ENCODE measurements around the gene DAZAP1. TPM values are rescaled to one million over a fixed set of nuclear protein-coding genes. Genes with fewer than 3 reads are reported as not detected.

The DAZAP1 gene
- total RNA-seq, 2 donors from 2014 or later, result 154 to 179 TPM

DNA sequence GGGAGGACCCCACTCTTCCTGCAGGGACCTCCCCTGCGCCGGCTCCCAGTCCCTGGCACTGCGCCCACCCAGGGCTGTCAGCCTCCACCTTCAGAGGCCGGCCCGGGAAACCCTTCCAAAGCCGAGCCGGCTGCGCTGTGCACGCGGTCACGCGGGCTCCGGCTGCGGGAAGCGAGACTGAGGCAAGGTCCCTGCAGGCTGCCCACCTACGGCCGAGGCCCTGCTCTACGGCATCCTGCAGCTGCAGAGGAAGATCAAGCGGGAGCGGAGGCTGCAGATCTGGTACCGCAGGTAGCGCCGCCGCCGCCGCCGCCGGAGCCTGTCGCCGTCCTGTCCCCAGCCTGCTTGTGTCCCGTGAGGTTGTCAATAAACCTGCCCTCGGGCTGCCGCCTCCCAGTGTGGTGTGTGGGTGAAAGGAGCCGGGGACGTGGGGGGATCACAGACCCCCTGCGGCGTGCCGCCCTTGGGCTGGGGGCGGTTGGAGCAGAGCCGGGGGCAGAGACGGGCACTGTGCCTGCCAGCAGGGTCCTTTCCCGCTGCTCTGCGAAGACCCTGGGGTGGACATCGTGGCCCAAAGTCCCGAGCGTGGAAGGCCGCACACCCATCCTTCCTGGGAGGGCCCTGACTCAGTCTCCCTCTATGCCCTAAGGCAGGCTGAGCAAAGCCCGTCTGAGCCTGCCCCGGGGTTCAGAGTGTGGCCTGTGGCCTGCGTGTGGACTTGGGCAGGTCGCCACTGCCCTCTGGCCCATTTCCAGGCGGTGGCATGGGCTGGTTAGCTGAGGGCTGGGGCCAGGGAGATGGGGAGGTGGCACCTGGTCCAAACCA is 12.0 kb upstream of the DAZAP1 start:
- no peak for TF ChIP-seq CTCF (conservative IDR thresholded peaks at IDR 0.05)
- WGBS, 2 experiments (ENCODE audit: insufficient coverage in 1 of 2, insufficient read length in 1 of 2), result 94 to 96% methylated on average over 27 to 52 of the region's 52 CpGs
- H3K27ac Mint-ChIP-seq, result no peak overlapping the region

DNA sequence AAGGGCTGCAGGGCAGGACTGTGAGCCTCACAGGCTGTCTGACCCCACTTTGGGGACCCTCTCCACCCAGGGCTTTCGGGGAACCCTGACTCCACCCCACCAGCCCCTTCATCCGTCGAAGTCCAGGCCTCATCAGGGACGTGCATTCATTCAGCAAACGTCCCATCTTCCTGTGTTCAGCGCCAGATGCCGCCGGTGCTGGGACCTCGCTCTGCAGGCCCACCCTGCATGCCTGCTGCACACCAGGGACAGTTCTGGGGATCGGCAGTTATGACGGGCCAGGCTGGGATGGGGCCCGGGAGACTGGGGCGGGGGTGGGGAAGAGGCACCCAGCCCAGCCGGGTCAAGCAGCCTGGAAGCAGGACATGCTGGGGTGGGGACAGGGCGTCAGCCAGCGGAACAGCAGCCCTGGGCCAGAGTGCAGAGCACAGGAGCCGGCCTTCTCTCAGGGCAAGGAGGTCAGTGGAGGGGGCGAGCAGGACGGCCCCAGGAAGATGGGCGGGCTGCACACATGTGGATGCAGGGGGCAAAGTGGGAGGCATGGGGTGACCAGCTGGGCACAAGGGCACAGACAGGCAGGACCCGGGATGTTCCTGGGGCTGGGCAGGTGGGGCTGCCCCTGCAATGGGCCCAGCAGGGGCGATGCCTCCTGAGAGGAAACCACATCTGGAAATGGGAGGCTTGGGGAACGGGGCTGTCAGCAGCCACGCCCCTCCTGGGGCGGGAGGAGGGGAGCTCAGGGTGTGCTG is 11.2 kb upstream of the DAZAP1 start:
- H3K4me3 ChIP-seq (ENCODE audit: low read length), result no peak overlapping the region
- Mint-ChIP-seq H3K4me1 (no peaks in the 10 kb centered on the region), H3K27me3 (ENCODE audit: insufficient read depth) (no peaks in the 10 kb centered on the region), H3K9me3 (no peaks in the 10 kb centered on the region), H3K36me3 (ENCODE audit: low read depth) (peaks cover 20% of the 10 kb centered on the region), H3K27ac (no peak overlapping the region), H3K4me3 (no peak overlapping the region)
- no peak overlapping the region for H3K9ac ChIP-seq (ENCODE audit: extremely low read depth, low read length, poor library complexity, severe bottlenecking)
- no peaks in the 10 kb centered on the region for H3K4me1 ChIP-seq (ENCODE audit: control insufficient read depth, insufficient read depth, low read length)
- H3K9me3 ChIP-seq (ENCODE audit: control insufficient read depth, low read length), result no peaks in the 10 kb centered on the region
- no peak for DNase-seq
- TF ChIP-seq CTCF (conservative IDR thresholded peaks at IDR 0.05), result no peak
- H3K36me3 ChIP-seq (ENCODE audit: control insufficient read depth, insufficient read depth, low read length), result no peaks in the 10 kb centered on the region
- H3K27me3 ChIP-seq (ENCODE audit: control insufficient read depth, insufficient read depth, low read length, poor library complexity, severe bottlenecking), result no peaks in the 10 kb centered on the region
- WGBS, 2 experiments (ENCODE audit: insufficient coverage in 1 of 2, insufficient read length in 1 of 2), result 88 to 89% methylated on average over 16 to 25 of the region's 25 CpGs
- H3K27ac ChIP-seq (ENCODE audit: low read depth, low read length), result no peak overlapping the region

More for the DNA sequence above, 12.0 kb upstream of the DAZAP1 start:
- H3K4me1 ChIP-seq (ENCODE audit: control insufficient read depth, insufficient read depth, low read length), result no peaks in the 10 kb centered on the region
- H3K9me3 ChIP-seq (ENCODE audit: control insufficient read depth, low read length), result no peaks in the 10 kb centered on the region
- no peak overlapping the region for H3K9ac ChIP-seq (ENCODE audit: extremely low read depth, low read length, poor library complexity, severe bottlenecking)
- no peak for DNase-seq
- Mint-ChIP-seq H3K4me3 (no peak overlapping the region), H3K4me1 (no peaks in the 10 kb centered on the region), H3K27me3 (ENCODE audit: insufficient read depth) (no peaks in the 10 kb centered on the region), H3K36me3 (ENCODE audit: low read depth) (peaks cover 26% of the 10 kb centered on the region), H3K9me3 (no peaks in the 10 kb centered on the region)
- no peaks in the 10 kb centered on the region for H3K27me3 ChIP-seq (ENCODE audit: control insufficient read depth, insufficient read depth, low read length, poor library complexity, severe bottlenecking)
- H3K36me3 ChIP-seq (ENCODE audit: control insufficient read depth, insufficient read depth, low read length), result no peaks in the 10 kb centered on the region
- no peak overlapping the region for H3K4me3 ChIP-seq (ENCODE audit: low read length)
- no peak overlapping the region for H3K27ac ChIP-seq (ENCODE audit: low read depth, low read length)

DNA sequence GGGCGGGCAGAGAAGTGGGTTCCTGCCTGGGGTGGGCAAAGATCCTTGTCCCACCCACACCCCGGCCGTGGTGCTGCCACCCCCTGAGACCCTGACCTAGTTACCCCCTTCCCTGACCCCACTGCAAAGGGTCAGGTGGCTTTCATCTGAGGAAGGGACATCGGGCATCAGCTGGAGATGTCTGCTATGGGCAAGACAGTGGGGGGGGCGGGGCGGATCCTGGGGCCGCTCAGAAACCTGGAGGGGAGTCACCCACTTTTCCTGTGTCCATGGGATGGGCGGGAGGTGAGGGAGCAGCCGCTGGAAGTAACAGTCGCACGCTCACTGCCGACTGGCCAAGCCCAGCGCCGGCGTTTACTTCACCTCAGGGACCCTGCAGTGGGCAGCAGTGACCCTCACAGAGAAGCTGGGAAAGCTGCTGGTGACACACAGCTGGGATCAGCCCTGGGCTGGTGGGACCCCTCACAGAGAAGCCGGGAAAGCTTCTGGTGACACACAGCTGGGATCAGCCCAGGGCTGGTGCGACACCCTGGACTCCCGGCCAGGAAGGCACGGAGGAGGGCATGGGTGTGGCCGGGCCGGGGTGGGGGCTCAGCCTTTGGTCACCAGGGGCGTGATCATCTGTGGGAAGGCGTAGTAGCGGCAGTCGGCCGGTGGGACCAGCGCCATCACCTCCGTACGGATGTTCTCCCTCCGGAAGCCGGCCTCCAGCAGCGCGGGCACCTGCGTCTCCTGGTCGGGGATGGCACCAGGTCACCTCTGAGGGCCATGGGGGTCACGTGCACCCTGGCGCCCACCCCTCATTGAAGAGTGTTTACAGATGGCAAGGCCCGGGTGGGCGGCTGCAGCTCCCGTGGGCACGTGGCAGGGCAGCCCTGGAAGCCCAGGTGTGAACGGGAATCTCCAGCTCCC is 10.4 kb upstream of the DAZAP1 start:
- no peak for TF ChIP-seq CTCF (conservative IDR thresholded peaks at IDR 0.05)
- Histone ChIP-seq H3K27ac (ENCODE audit: low read depth, low read length) (no peak overlapping the region), H3K27me3 (ENCODE audit: control insufficient read depth, insufficient read depth, low read length, poor library complexity, severe bottlenecking) (no peaks in the 10 kb centered on the region), H3K4me1 (ENCODE audit: control insufficient read depth, insufficient read depth, low read length) (no peaks in the 10 kb centered on the region), H3K9ac (ENCODE audit: extremely low read depth, low read length, poor library complexity, severe bottlenecking) (no peak overlapping the region), H3K36me3 (ENCODE audit: control insufficient read depth, insufficient read depth, low read length) (no peaks in the 10 kb centered on the region), H3K9me3 (ENCODE audit: control insufficient read depth, low read length) (no peaks in the 10 kb centered on the region), H3K4me3 (ENCODE audit: low read length) (no peak overlapping the region)
- 91 to 92% methylated on average over 27 to 42 of the region's 42 CpGs for WGBS, 2 experiments (ENCODE audit: insufficient coverage in 1 of 2, insufficient read length in 1 of 2)
- H3K4me1 Mint-ChIP-seq, result no peaks in the 10 kb centered on the region
- H3K36me3 Mint-ChIP-seq (ENCODE audit: low read depth), result peaks cover 19% of the 10 kb centered on the region
- no peaks in the 10 kb centered on the region for H3K9me3 Mint-ChIP-seq
- DNase-seq, result no peak
- H3K4me3 Mint-ChIP-seq, result no peak overlapping the region
- no peaks in the 10 kb centered on the region for H3K27me3 Mint-ChIP-seq (ENCODE audit: insufficient read depth)
- no peak overlapping the region for H3K27ac Mint-ChIP-seq

All from endodermal cell (in vitro differentiated cells).